GM21381 (cell line): ENCODE results near the gene ETNK1.

Experiments used
- ATAC-seq: cut with Tn5 transposase; IDR thresholded peaks from one replicate; pipeline ENCODE4 v1.9.1; 2021; ENCODE audit warnings: mild to moderate bottlenecking, moderate library complexity; ENCODE audit not compliant: unreplicated experiment

The ETNK1 gene

GRCh38 chr12:22631863-22632463 lies 7.0 kb downstream of the ETNK1 start:
- ATAC-seq = no peak

DNA sequence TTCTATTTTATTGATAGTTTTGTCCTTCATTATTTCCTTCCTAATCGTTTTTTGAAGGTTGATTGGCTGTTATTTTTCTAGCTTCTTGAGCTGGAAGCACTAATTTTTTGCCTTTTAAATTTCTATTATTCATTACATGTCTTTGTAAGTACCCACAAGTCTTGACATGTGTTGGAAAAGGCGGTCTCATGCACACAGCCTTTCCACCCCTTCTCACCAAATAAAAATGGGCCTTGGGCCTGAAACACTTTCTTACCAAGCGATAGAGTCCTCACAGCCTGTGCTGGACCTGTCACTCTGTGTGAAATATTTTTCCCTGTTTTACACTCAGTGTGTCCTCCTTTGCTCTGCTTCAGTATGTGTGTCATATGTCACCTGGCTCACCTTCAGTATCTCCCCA lies 9.9 kb downstream of the ETNK1 start:
- no peak for ATAC-seq

DNA sequence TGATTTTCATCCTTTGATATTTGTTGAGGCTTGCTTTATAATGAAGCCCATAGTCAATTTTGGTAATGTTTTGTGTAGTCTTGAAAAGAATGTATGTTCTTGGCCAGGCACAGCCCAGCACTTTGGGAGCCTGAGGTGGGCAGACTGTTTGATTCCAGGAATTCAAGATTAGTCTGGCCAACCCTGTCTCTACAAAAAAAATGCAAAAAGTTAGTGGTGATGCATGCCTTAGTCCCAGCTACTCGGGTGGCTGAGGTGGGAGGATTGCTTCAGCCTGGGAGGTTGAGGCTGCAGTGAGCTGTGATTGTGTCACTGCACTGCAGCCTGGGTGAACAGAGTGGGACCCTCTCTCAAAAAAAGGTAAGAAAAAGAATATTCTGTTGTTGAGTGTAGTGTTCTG lies 10.8 kb downstream of the ETNK1 start:
- no peak for ATAC-seq

- no peak for ATAC-seq
Measured at GRCh38 chr12:22640851-22641250, 15.9 kb downstream of the ETNK1 start.

GRCh38 chr12:22641353-22642053 lies 16.5 kb downstream of the ETNK1 start:
- ATAC-seq = no peak

DNA sequence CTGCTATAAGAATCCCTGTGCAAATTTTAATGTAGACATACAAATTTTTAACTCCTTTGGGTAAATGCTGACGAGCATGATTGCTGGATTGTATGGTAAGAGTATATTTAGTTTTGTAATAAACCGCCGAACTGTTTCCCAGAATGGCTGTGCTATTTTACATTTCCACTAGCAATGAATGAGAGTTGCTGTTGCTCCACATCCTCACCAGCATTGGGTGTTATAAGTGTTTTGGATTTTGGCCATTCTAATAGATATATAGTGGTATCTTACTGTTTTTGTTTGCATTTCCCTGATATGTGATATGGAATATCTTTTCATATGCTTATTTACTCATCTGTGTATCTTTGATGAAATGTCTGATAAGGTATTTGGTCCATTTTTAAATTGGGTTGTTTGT lies 23.7 kb downstream of the ETNK1 start:
- no peak for ATAC-seq

- ATAC-seq = no peak
Measured at GRCh38 chr12:22653075-22653474, 28.1 kb downstream of the ETNK1 start.

- ATAC-seq = no peak
Measured at GRCh38 chr12:22653791-22654190, 28.8 kb downstream of the ETNK1 start.

DNA sequence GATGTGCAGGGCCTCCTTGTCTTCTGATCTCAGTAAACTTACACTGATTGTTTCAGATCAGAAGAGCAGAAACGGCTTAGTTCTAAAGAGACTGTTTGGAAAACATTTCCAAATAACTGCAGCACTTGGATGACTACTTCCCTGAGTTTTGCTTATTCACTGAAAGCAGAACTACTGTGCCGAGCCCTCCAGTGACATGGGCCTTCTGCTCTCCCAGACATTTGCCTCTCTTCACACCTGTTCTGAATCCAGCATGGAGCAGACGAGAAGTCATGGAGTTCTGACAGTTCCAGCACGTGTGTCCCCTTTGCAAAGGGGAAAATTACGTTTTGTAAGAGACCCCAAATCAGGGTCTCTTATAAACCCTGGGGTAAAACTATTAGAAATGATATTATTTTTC lies 31.4 kb downstream of the ETNK1 start:
- no peak for ATAC-seq

DNA sequence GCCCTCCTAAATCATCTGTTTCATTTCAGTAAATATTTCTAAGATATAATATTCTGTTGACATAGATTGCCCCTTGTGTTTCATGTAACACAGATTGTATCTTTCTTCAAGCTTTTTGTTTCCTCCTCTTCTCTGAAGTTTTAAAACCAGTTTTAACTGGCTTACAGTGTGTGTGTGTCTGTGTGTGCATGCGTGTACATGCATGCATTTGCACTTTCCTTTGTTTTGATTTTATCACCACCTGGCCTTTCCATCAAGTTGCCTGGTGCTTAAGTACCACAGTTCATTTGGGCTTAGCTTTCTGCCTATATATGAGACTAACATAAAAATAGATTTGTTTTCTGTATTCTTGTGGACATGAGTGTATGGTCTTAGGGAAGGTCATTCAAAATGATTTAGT lies 31.9 kb downstream of the ETNK1 start:
- no peak for ATAC-seq

GRCh38 chr12:22657538-22657937 lies 32.6 kb downstream of the ETNK1 start:
- no peak for ATAC-seq

- ATAC-seq = no peak
Measured at GRCh38 chr12:22658214-22658613, 33.2 kb downstream of the ETNK1 start.

DNA sequence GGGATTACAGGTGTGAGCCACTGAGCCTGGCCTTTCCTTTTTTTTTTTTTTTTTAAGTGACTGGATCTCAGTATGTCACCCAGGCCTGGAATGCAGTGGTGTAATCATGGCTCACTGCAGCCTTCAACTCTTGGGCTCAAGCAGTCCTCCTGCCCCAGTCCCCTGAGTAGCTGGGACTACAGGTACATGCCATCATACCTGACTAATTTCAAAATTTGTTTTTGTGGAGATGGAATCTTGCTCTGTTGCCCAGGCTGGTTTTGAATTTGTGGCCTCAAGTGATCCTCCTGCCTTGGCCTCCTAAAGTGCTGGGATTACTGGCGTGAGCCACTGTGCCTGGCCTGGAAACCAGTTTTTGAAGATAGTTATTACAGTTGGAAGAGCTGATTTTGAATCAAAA lies 37.4 kb downstream of the ETNK1 start:
- no peak for ATAC-seq

DNA sequence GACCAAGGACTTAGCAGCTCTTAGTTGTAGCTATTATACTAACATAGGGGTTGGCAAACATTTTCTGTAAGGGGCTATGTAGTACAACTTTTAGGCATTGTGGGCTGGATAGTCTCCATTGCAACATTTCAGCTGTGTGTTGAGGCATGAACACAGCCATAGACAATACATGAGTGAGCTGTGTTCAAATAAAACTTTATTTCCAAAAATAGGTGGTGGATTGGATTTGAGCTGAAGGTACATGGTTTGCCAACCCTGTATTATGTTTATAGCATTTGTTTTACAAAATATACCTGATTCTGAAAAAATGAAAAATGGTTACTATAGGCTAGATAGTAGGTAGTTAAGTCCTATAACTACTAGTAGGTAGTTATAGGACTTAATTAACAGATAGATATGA lies 40.5 kb downstream of the ETNK1 start:
- no peak for ATAC-seq

DNA sequence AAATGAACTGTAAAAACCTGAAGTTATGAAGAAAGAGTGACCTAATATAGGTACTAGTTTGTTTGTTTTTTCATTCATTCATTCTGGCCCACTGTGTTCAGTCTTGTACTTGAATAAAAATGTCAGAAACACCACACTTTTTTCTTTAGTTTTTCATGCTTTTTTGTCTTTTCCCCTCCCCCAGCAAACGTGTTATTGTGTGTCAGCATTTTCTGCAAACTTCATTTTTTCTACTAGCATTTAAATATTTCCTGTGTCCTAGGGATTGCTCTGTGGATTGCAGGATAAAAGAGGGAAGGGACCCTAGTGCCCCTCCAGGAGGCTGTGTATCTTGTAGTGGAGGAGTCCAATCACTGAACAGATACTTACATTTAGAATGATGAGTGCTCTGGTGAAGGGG lies 42.2 kb downstream of the ETNK1 start:
- no peak for ATAC-seq

GRCh38 chr12:22668441-22668840 lies 43.5 kb downstream of the ETNK1 start:
- no peak for ATAC-seq

- ATAC-seq = no peak
Measured at GRCh38 chr12:22670762-22671161, 45.8 kb downstream of the ETNK1 start.

DNA sequence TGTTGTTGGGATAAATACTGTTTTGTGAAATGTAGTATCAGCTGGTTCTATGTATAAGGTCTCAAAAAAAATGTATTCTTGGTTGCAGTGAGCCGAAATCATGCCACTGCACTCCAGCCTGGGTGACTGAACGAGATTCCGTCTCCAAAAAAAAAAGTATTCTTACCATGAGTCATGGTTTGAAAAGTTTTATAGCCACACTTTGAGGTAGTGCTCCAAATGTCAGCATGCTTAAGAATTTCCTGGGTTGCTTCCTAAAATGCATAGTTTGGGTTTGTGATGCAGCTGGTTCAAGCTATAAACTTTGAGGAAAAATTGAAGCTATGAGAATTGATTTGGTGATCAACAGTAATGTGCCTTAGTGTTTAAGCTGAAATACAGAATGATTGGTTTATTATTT lies 48.0 kb downstream of the ETNK1 start:
- no peak for ATAC-seq

DNA sequence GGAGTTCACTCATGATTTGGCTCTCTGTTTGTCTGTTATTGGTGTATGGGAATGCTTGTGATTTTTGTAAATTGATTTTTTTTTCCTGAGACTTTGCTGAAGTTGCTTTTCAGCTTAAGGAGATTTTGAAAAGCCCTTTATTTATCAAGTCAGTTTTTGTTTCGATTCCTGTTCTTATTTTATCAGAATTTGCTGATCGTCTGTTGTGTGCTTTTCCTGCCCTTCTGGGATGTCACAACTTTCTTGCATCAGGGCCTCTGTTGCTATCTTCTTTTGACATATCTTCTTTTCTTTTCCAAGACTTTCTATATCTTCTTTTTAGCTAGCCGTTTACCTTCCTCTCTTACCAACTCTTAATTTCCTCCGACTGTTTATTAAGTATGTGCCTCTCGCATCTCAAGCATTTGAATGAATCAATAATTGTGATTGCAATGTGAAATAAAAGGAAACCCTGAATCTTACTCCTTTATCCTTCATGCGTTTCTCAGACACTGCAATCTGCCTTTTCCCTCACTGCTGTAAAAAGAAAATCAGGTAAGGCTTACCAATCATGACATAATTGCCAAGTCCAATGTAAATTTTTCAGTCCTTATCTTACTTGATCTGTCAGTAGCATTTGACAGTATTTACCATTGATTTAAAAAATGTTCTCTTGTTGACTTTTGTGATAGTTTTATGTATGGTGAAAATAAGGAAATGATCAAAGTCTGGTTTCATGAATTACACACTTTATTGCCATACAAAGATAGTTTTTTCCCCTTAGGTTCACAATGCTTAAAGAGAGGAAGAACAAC lies 53.0 kb downstream of the ETNK1 start:
- no peak for ATAC-seq

- no peak for ATAC-seq
Measured at GRCh38 chr12:22682663-22683062, 57.7 kb downstream of the ETNK1 start.

GRCh38 chr12:22683131-22683530 lies 58.2 kb downstream of the ETNK1 start:
- ATAC-seq = no peak
